ENCODE measurements around the gene MAP6. TPM values are rescaled to one million over a fixed set of nuclear protein-coding genes. Genes with fewer than 3 reads are reported as not detected.

The MAP6 gene
- total and polyA plus RNA-seq, 10 of the 15 experiments (the other 5 are each of a cell fraction or from before 2014, with no cell fraction given), result 0.06 to 0.19 (median 0.11) TPM; not detected in 5

- TF ChIP-seq NR2C1 (IDR thresholded peaks at IDR 0.05), result peak; percentile 9; the same call in 1 of the 2 replicates
- no peak for TF ChIP-seq MTA2 (IDR thresholded peaks at IDR 0.05; ENCODE audit: low read depth)
- peak; percentile 24; the same call in 1 of the 2 replicates for TF ChIP-seq CBFB (IDR thresholded peaks at IDR 0.05; ENCODE audit: low read depth)
- 0 out of 2 replicates have a peak, but pooled peaks have one; percentile 53 for TF ChIP-seq ASH2L (IDR thresholded peaks at IDR 0.05; ENCODE audit: borderline replicate concordance, low read depth)
- no peak for TF ChIP-seq RAD21 (IDR thresholded peaks at IDR 0.05; ENCODE audit: insufficient read depth, low read depth, low read length)
- TF ChIP-seq USF2 (IDR thresholded peaks at IDR 0.05; ENCODE audit: borderline replicate concordance, low read depth, low read length), result no peak
- no peak for TF ChIP-seq STAT3 (IDR thresholded peaks at IDR 0.05; ENCODE audit: low read depth, low read length)
- 0 out of 4 replicates have a peak, but pooled peaks of 1 of the 2 experiments have one; percentile 28 for TF ChIP-seq SRF (IDR thresholded peaks at IDR 0.05; ENCODE audit: low read depth in 2 of 2, low read length in 2 of 2)
- no peak; the same call in 2 of the 3 replicates for TF ChIP-seq POU2F2 (IDR thresholded peaks at IDR 0.05; ENCODE audit: borderline replicate concordance, low read depth, low read length)
- no peak for TF ChIP-seq ZNF592 (IDR thresholded peaks at IDR 0.05)
- TF ChIP-seq SIX5 (IDR thresholded peaks at IDR 0.05; ENCODE audit: low read depth, low read length, severe bottlenecking), result no peak
- TF ChIP-seq BHLHE40 (IDR thresholded peaks at IDR 0.05; ENCODE audit: borderline replicate concordance in 1 of 2, low read depth in 2 of 2, low read length in 1 of 2), result peak in 1 of 2 experiments; percentile 20; a peak in 2 of 4 replicates
- no peak for TF ChIP-seq ZBTB33 (IDR thresholded peaks at IDR 0.05)
- peak; percentile 26; the same call in 1 of the 2 replicates for TF ChIP-seq GATAD2B (conservative IDR thresholded peaks at IDR 0.05; ENCODE audit: low read depth)
- TF ChIP-seq SIN3A (IDR thresholded peaks at IDR 0.05; ENCODE audit: low read depth, low read length), result no peak
- no peak for TF ChIP-seq PBX3 (IDR thresholded peaks at IDR 0.05; ENCODE audit: insufficient replicate concordance, low read depth, low read length)
- TF ChIP-seq NBN (IDR thresholded peaks at IDR 0.05), result peak; percentile 89; the same call in 1 of the 2 replicates
- TF ChIP-seq NR2F1 (conservative IDR thresholded peaks at IDR 0.05), result no peak
- peak; percentile 66 for TF ChIP-seq RUNX3 (IDR thresholded peaks at IDR 0.05; ENCODE audit: low read length)
- TF ChIP-seq SMAD1 (IDR thresholded peaks at IDR 0.05; ENCODE audit: low read depth, partially characterized antibody), result peak; percentile 61
Measured at GRCh38 chr11:75562048-75562835, 106.6 kb downstream of the MAP6 start, which contains the start of gene SERPINH1 (continued).

All from GM12878 (cell line).